HCT116 (cell line): Measurements from ENCODE around the gene KAZN. TPM values are rescaled to one million over a fixed set of nuclear protein-coding genes. Genes with fewer than 3 reads are reported as not detected.

Experiments
- ATAC-seq: fragments of 200-7000 bp; cut with Tn5 transposase; 2 replicates; pipeline ENCODE4 v1.9.1; 2020; ENCODE audit warnings: mild to moderate bottlenecking, moderate library complexity
- BruUV-seq: library from RNA; stranded (reverse); fragments of 400-500 nt; replicated peaks from 2 replicates; lab custom pipeline; 2021; lab: Mats Ljungman, UMichigan
- CTCF ChIA-PET: fragments of 300-600 bp; sonication (Branson Sonifier 250); formaldehyde crosslinking; loops from one replicate; lab custom pipeline; 2021; ENCODE audit warnings: antibody characterized with exemption; lab: Charles Lee
- POLR2A ChIA-PET: fragments of 300-600, 350-600 bp; sonication (Branson Sonifier 250); formaldehyde crosslinking; loops from one replicate; lab custom pipeline; 2021; ENCODE audit warnings: antibody characterized with exemption; lab: Charles Lee
- RAD21 ChIA-PET, 2 experiments: fragments of 300-600 bp; sonication (Branson Sonifier 250); formaldehyde crosslinking; loops; one replicate each; lab custom pipeline; 2023; ENCODE audit warnings: low total read pairs in 2 of 2; ENCODE audit not compliant: uncharacterized antibody in 2 of 2, unreplicated experiment in 2 of 2, low non-redundant PET in 1 of 2; lab: Charles Lee
- DNase-seq: peaks from one replicate; pipeline ENCODE4 v3.0.0-alpha.2; 2010; ENCODE audit warnings: low read depth, low spot score
- H2AFZ ChIP-seq: fragments of 200-600 bp; shearing (Covaris generic), sonication (generic); 2 replicates; pipeline ENCODE4 v1.6.1; 2017; ENCODE audit warnings: low read depth, mixed run types, mixed read lengths, antibody characterized with exemption, low read length; ENCODE audit not compliant: poor library complexity, severe bottlenecking
- H3K27ac ChIP-seq: 2 replicates; pipeline ENCODE4 v1.5.1; 2012; ENCODE audit warnings: low read depth, low read length
- H3K27me3 ChIP-seq: fragments of 200-600 bp; sonication (generic); 2 replicates; pipeline ENCODE4 v1.6.1; 2016; ENCODE audit warnings: mixed run types, low read length, mixed read lengths; ENCODE audit not compliant: insufficient read depth
- H3K36me3 ChIP-seq, 2 experiments: fragments of 200-500 bp in 1 of 2; fragments of 200-600 bp in 1 of 2; sonication (Bioruptor generic) in 1 of 2; sonication (generic) in 1 of 2; 2 replicates each; pipeline versions ENCODE4 v1.5.1 to v1.6.1; 2014 to 2016; ENCODE audit warnings: low read length in 2 of 2, inconsistent platforms in 1 of 2, mixed read lengths in 1 of 2, mixed run types in 1 of 2; ENCODE audit not compliant: insufficient read depth in 2 of 2, control insufficient read depth in 1 of 2
- H3K4me1 ChIP-seq, 2 experiments: fragments of 200-600 bp in 1 of 2; sonication (generic) in 1 of 2; 2 replicates each; pipeline versions ENCODE4 v1.5.1 to v1.6.1; 2012 to 2017; ENCODE audit warnings: low read length in 2 of 2, inconsistent platforms in 1 of 2, mild to moderate bottlenecking in 1 of 2, mixed read lengths in 1 of 2, mixed run types in 1 of 2, moderate library complexity in 1 of 2; ENCODE audit not compliant: insufficient read depth in 2 of 2, control insufficient read depth in 1 of 2
- H3K4me2 ChIP-seq: fragments of 200-600 bp; sonication (generic); 2 replicates; pipeline ENCODE4 v1.6.1; 2017; ENCODE audit warnings: mixed run types, low read length, mixed read lengths
- H3K4me3 ChIP-seq, 2 experiments: fragments of 200-600 bp in 1 of 2; sonication (generic) in 1 of 2; replicated peaks in 1 of 2; 2 replicates each; pipeline ENCODE4 v1.5.1; 2011 to 2016; ENCODE audit warnings: low read length in 2 of 2, control low read depth in 1 of 2, low read depth in 1 of 2, mild to moderate bottlenecking in 1 of 2, mixed read lengths in 1 of 2, mixed run types in 1 of 2
- H3K79me2 ChIP-seq: fragments of 200-600 bp; sonication (generic); 2 replicates; pipeline ENCODE4 v1.6.1; 2017; ENCODE audit warnings: mild to moderate bottlenecking, mixed run types, low read length, moderate library complexity, mixed read lengths; ENCODE audit not compliant: insufficient read depth
- H3K9ac ChIP-seq: fragments of 200-600 bp; sonication (generic); 2 replicates; pipeline ENCODE4 v1.6.1; 2016; ENCODE audit warnings: low read length, mixed read lengths
- H3K9me2 ChIP-seq: fragments of 200-600 bp; sonication (generic), shearing (Covaris generic); 2 replicates; pipeline ENCODE4 v1.6.1; 2017; ENCODE audit warnings: mixed run types, mild to moderate bottlenecking, moderate library complexity; ENCODE audit not compliant: insufficient read depth
- H3K9me3 ChIP-seq, 2 experiments: fragments of 200-500 bp in 1 of 2; fragments of 200-600 bp in 1 of 2; sonication (Bioruptor generic) in 1 of 2; sonication (generic) in 1 of 2; 2 replicates each; pipeline ENCODE4 v1.6.1; 2014 to 2017; ENCODE audit warnings: low read length in 2 of 2, mixed read lengths in 2 of 2, inconsistent platforms in 1 of 2, low read depth in 1 of 2, mild to moderate bottlenecking in 1 of 2, mixed run types in 1 of 2, moderate library complexity in 1 of 2; ENCODE audit not compliant: control insufficient read depth in 1 of 2, insufficient read depth in 1 of 2
- H4K20me1 ChIP-seq: fragments of 200-600 bp; sonication (generic), shearing (Covaris generic); 2 replicates; pipeline ENCODE4 v1.6.1; 2017; ENCODE audit warnings: mixed run types, mild to moderate bottlenecking, moderate library complexity; ENCODE audit not compliant: insufficient read depth
- CBX3 ChIP-seq: IDR thresholded peaks from 2 replicates; pipeline ENCODE4 v1.6.1; 2012; ENCODE audit warnings: low read depth
- CEBPB ChIP-seq: IDR thresholded peaks from 2 replicates; pipeline ENCODE4 v1.6.1; 2012; ENCODE audit warnings: low read depth
- CTCF ChIP-seq, 3 experiments: fragments of 200-600 bp in 1 of 3; sonication (generic) in 1 of 3; IDR thresholded peaks in 2 of 3; conservative IDR thresholded peaks in 1 of 3; 2 replicates each; pipeline ENCODE4 v1.5.1; 2012 to 2017; ENCODE audit warnings: low read depth in 2 of 3, low read length in 2 of 3, antibody characterized with exemption in 1 of 3, borderline replicate concordance in 1 of 3, control low read depth in 1 of 3, mild to moderate bottlenecking in 1 of 3, mixed read lengths in 1 of 3, mixed run types in 1 of 3, moderate library complexity in 1 of 3; ENCODE audit not compliant: insufficient read depth in 1 of 3
- ELF1 ChIP-seq: IDR thresholded peaks from 2 replicates; pipeline ENCODE4 v1.6.1; 2012; ENCODE audit warnings: low read depth, borderline replicate concordance
- EZH2 ChIP-seq: fragments of 200-600 bp; sonication (generic); IDR thresholded peaks from 2 replicates; pipeline ENCODE4 v1.6.1; 2017; ENCODE audit warnings: antibody characterized with exemption, mixed run types
- EZH2phosphoT487 ChIP-seq: fragments of 200-600 bp; IDR thresholded peaks from 2 replicates; pipeline ENCODE4 v1.6.1; 2018; ENCODE audit warnings: antibody characterized with exemption, borderline replicate concordance
- FOSL1 ChIP-seq: IDR thresholded peaks from 2 replicates; pipeline ENCODE4 v1.6.1; 2012; ENCODE audit warnings: low read depth
- JUND ChIP-seq: IDR thresholded peaks from 2 replicates; pipeline ENCODE4 v1.6.1; 2012
- POLR2AphosphoS5 ChIP-seq: IDR thresholded peaks from 2 replicates; pipeline ENCODE4 v1.6.1; 2011; ENCODE audit warnings: mild to moderate bottlenecking, low read depth, low read length, moderate library complexity
- RAD21 ChIP-seq: IDR thresholded peaks from 2 replicates; pipeline ENCODE4 v1.6.1; 2012; ENCODE audit warnings: low read depth, mild to moderate bottlenecking
- SIN3A ChIP-seq: IDR thresholded peaks from 2 replicates; pipeline ENCODE4 v1.6.1; 2012; ENCODE audit warnings: low read depth
- SP1 ChIP-seq: IDR thresholded peaks from 2 replicates; pipeline ENCODE4 v1.6.1; 2012; ENCODE audit warnings: low read depth
- SRF ChIP-seq: IDR thresholded peaks from 2 replicates; pipeline ENCODE4 v1.6.1; 2012; ENCODE audit warnings: low read depth
- TCF7L2 ChIP-seq: IDR thresholded peaks from 2 replicates; pipeline ENCODE4 v1.7.0; 2011; ENCODE audit warnings: borderline replicate concordance, inconsistent platforms; ENCODE audit not compliant: insufficient read depth, insufficient read length; ENCODE audit errors: extremely low read depth
- ZFX ChIP-seq: fragments of 450-650 bp; IDR thresholded peaks from 2 replicates; pipeline ENCODE4 v1.6.1; 2017
- intact Hi-C: fragments of 100-400 bp; cut with micrococcal nuclease; formaldehyde crosslinking; loops from 2 replicates; pipeline ENCODE4 v1.10.0; 2022
- total RNA-seq: library from RNA; stranded (reverse); gene quantifications from one replicate; pipeline ENCODE4 v1.2.1, GENCODE V29; 2021; ENCODE audit not compliant: unreplicated experiment
- TF ChIP-seq, protein P1 (sequence below): IDR thresholded peaks from 2 replicates; pipeline ENCODE4 v1.6.1; 2012; ENCODE audit warnings: low read depth

KAZN gene
- total RNA-seq, 1 experiment from 2014 or later = 13.4 TPM

DNA sequence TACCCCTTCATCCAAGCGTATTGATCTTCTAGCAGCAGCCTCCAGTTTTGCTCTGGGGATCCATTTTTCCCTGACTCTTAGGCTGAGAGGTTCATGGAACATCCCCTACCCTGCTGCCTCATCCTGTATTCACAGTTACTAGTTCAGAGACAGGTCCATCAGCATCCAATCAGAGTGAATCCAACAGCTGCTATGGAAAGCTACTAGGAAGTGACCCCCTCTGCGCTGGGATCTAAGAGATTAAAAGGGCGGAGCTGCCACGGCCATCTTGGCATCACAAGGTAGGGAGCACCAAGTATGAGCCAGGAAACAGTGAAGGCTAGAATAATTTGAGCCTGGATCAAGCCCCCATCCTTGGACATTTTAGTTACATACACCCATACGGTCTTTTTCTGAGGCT lies 32.5 kb downstream of the KAZN start:
- BruUV-seq = no TSS peak
- no peaks in the 10 kb centered on the region for H3K9me2 ChIP-seq
- no peaks in the 10 kb centered on the region for H3K79me2 ChIP-seq
- H3K9me3 ChIP-seq = no peaks in the 10 kb centered on the region
- intact Hi-C loops = no loop called here
- TF ChIP-seq TCF7L2 = no peak
- TF ChIP-seq, protein P1, sequence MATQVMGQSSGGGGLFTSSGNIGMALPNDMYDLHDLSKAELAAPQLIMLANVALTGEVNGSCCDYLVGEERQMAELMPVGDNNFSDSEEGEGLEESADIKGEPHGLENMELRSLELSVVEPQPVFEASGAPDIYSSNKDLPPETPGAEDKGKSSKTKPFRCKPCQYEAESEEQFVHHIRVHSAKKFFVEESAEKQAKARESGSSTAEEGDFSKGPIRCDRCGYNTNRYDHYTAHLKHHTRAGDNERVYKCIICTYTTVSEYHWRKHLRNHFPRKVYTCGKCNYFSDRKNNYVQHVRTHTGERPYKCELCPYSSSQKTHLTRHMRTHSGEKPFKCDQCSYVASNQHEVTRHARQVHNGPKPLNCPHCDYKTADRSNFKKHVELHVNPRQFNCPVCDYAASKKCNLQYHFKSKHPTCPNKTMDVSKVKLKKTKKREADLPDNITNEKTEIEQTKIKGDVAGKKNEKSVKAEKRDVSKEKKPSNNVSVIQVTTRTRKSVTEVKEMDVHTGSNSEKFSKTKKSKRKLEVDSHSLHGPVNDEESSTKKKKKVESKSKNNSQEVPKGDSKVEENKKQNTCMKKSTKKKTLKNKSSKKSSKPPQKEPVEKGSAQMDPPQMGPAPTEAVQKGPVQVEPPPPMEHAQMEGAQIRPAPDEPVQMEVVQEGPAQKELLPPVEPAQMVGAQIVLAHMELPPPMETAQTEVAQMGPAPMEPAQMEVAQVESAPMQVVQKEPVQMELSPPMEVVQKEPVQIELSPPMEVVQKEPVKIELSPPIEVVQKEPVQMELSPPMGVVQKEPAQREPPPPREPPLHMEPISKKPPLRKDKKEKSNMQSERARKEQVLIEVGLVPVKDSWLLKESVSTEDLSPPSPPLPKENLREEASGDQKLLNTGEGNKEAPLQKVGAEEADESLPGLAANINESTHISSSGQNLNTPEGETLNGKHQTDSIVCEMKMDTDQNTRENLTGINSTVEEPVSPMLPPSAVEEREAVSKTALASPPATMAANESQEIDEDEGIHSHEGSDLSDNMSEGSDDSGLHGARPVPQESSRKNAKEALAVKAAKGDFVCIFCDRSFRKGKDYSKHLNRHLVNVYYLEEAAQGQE = no peak
- TF ChIP-seq CBX3 = no peak
- no peak for TF ChIP-seq SRF
- TF ChIP-seq SIN3A = no peak
- TF ChIP-seq JUND = no peak
- TF ChIP-seq EZH2phosphoT487 = no peak
- no peak for TF ChIP-seq RAD21
- TF ChIP-seq ZFX = no peak
- TF ChIP-seq POLR2AphosphoS5 = no peak
- no peak for TF ChIP-seq ELF1
- no peak for TF ChIP-seq CTCF (IDR thresholded peaks at IDR 0.05 in 2 of 3, conservative IDR thresholded peaks at IDR 0.05 in 1 of 3; ENCODE audit: borderline replicate concordance in 1 of 3, insufficient read depth in 1 of 3, low read depth in 2 of 3, low read length in 2 of 3)
- TF ChIP-seq EZH2 = no peak
- TF ChIP-seq CEBPB = no peak
- TF ChIP-seq FOSL1 = no peak
- TF ChIP-seq SP1 = no peak
- ATAC-seq (no peak), DNase-seq (no peak)
- no peak overlapping the region for H3K4me2 ChIP-seq
- H3K9ac ChIP-seq = no peak overlapping the region
- ChIA-PET RAD21 (no interaction called here), POLR2A (no interaction called here), CTCF (no interaction called here)
- H3K27me3 ChIP-seq = peaks cover 32% of the 10 kb centered on the region
- no peaks in the 10 kb centered on the region for H3K4me1 ChIP-seq
- no peaks in the 10 kb centered on the region for H4K20me1 ChIP-seq
- H3K27ac ChIP-seq = no peak overlapping the region
- H3K36me3 ChIP-seq = no peaks in the 10 kb centered on the region
- H2AFZ ChIP-seq = no peak overlapping the region
- no peak overlapping the region for H3K4me3 ChIP-seq
